ENCODE measurements around the gene SPEM2.

The SPEM2 gene

GRCh38 chr17:7403043-7403726 is 22.2 kb upstream of the SPEM2 start:
- no peak for DNase-seq (ENCODE audit: low read depth)
- H3K4me3 ChIP-seq (ENCODE audit: low read depth, low read length) = peak overlapping the region; percentile 82

GRCh38 chr17:7403727-7403976 is 21.8 kb upstream of the SPEM2 start:
- peak overlapping the region; percentile 82 for H3K4me3 ChIP-seq (ENCODE audit: low read depth, low read length)
- DNase-seq (ENCODE audit: low read depth) = no peak

- DNase-seq (ENCODE audit: low read depth) = peak; percentile 98
- H3K4me3 ChIP-seq (ENCODE audit: low read depth, low read length) = peak within 1 kb of the TSS; percentile 82
These were observed 21.3 kb upstream of the SPEM2 start, which contains the start of gene TMEM256 for GRCh38 chr17:7403977-7404736. TMEM256 (minus strand) TSS chr17:7404097; CDS start chr17:7404084, 13 bp downstream.

GRCh38 chr17:7404737-7405349 is 20.6 kb upstream of the SPEM2 start:
- DNase-seq (ENCODE audit: low read depth) = no peak

GRCh38 chr17:7405350-7406234 is 19.8 kb upstream of the SPEM2 start:
- DNase-seq (ENCODE audit: low read depth) = no peak
- peak overlapping the region; percentile 82 for H3K4me3 ChIP-seq (ENCODE audit: low read depth, low read length)

More at GRCh38 chr17:7404737-7405349, 20.6 kb upstream of the SPEM2 start:
- peak overlapping the region; percentile 82 for H3K4me3 ChIP-seq (ENCODE audit: low read depth, low read length)

GRCh38 chr17:7406235-7406825 is 19.1 kb upstream of the SPEM2 start:
- DNase-seq (ENCODE audit: low read depth) = no peak
- peak overlapping the region; percentile 82 for H3K4me3 ChIP-seq (ENCODE audit: low read depth, low read length)

GRCh38 chr17:7407082-7407481 is 18.3 kb upstream of the SPEM2 start:
- DNase-seq (ENCODE audit: low read depth) = no peak
- no peak overlapping the region for H3K4me3 ChIP-seq (ENCODE audit: low read depth, low read length)

- no peak for DNase-seq (ENCODE audit: low read depth)
These were observed 17.7 kb upstream of the SPEM2 start, which contains the start of gene NLGN2 for GRCh38 chr17:7407485-7408251. NLGN2 (plus strand) TSS chr17:7407845; CDS start chr17:7408256, 411 bp downstream.

GRCh38 chr17:7408252-7408727 is 17.1 kb upstream of the SPEM2 start:
- H3K4me3 ChIP-seq (ENCODE audit: low read depth, low read length) = no peak overlapping the region
- no peak for DNase-seq (ENCODE audit: low read depth)

More at GRCh38 chr17:7407485-7408251, 17.7 kb upstream of the SPEM2 start, which contains the start of gene NLGN2:
- H3K4me3 ChIP-seq (ENCODE audit: low read depth, low read length) = peak within 1 kb of the TSS; percentile 18

- no peak for DNase-seq (ENCODE audit: low read depth)
- no peak overlapping the region for H3K4me3 ChIP-seq (ENCODE audit: low read depth, low read length)
These were observed 16.6 kb upstream of the SPEM2 start for GRCh38 chr17:7408863-7409262.

- DNase-seq (ENCODE audit: low read depth) = no peak
- H3K4me3 ChIP-seq (ENCODE audit: low read depth, low read length) = no peak overlapping the region
These were observed 15.7 kb upstream of the SPEM2 start for GRCh38 chr17:7409716-7410115.

GRCh38 chr17:7410634-7411426 is 14.6 kb upstream of the SPEM2 start:
- no peak for DNase-seq (ENCODE audit: low read depth)
- H3K4me3 ChIP-seq (ENCODE audit: low read depth, low read length) = no peak overlapping the region

- no peak for DNase-seq (ENCODE audit: low read depth)
- no peak overlapping the region for H3K4me3 ChIP-seq (ENCODE audit: low read depth, low read length)
These were observed 14.0 kb upstream of the SPEM2 start for GRCh38 chr17:7411427-7411750.

- no peak for DNase-seq (ENCODE audit: low read depth)
- H3K4me3 ChIP-seq (ENCODE audit: low read depth, low read length) = no peak overlapping the region
These were observed 11.9 kb upstream of the SPEM2 start for GRCh38 chr17:7413346-7413985.

- no peak for DNase-seq (ENCODE audit: low read depth)
- H3K4me3 ChIP-seq (ENCODE audit: low read depth, low read length) = no peak overlapping the region
These were observed 10.6 kb upstream of the SPEM2 start for GRCh38 chr17:7414837-7415236.

GRCh38 chr17:7415784-7416183 is 9.6 kb upstream of the SPEM2 start:
- no peak for DNase-seq (ENCODE audit: low read depth)
- H3K4me3 ChIP-seq (ENCODE audit: low read depth, low read length) = no peak overlapping the region

- no peak overlapping the region for H3K4me3 ChIP-seq (ENCODE audit: low read depth, low read length)
- no peak for DNase-seq (ENCODE audit: low read depth)
These were observed 9.1 kb upstream of the SPEM2 start for GRCh38 chr17:7416323-7416722.
